Measurements from ENCODE around the gene STXBP1.

GRCh38 chr9:127634698-127635097 lies 22.6 kb downstream of the STXBP1 start:
- TF ChIP-seq, protein P1, sequence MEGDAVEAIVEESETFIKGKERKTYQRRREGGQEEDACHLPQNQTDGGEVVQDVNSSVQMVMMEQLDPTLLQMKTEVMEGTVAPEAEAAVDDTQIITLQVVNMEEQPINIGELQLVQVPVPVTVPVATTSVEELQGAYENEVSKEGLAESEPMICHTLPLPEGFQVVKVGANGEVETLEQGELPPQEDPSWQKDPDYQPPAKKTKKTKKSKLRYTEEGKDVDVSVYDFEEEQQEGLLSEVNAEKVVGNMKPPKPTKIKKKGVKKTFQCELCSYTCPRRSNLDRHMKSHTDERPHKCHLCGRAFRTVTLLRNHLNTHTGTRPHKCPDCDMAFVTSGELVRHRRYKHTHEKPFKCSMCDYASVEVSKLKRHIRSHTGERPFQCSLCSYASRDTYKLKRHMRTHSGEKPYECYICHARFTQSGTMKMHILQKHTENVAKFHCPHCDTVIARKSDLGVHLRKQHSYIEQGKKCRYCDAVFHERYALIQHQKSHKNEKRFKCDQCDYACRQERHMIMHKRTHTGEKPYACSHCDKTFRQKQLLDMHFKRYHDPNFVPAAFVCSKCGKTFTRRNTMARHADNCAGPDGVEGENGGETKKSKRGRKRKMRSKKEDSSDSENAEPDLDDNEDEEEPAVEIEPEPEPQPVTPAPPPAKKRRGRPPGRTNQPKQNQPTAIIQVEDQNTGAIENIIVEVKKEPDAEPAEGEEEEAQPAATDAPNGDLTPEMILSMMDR (IDR thresholded peaks at IDR 0.05), result no peak
- TF ChIP-seq POLR2AphosphoS5 (IDR thresholded peaks at IDR 0.05) (no peak), POLR2A (IDR thresholded peaks at IDR 0.05) (no peak)
